ENCODE results near the gene KCNJ10. TPM values are rescaled to one million over a fixed set of nuclear protein-coding genes. Genes with fewer than 3 reads are reported as not detected.

KCNJ10 gene
- total RNA-seq, 1 donor from 2014 or later = 0.27 TPM

DNA sequence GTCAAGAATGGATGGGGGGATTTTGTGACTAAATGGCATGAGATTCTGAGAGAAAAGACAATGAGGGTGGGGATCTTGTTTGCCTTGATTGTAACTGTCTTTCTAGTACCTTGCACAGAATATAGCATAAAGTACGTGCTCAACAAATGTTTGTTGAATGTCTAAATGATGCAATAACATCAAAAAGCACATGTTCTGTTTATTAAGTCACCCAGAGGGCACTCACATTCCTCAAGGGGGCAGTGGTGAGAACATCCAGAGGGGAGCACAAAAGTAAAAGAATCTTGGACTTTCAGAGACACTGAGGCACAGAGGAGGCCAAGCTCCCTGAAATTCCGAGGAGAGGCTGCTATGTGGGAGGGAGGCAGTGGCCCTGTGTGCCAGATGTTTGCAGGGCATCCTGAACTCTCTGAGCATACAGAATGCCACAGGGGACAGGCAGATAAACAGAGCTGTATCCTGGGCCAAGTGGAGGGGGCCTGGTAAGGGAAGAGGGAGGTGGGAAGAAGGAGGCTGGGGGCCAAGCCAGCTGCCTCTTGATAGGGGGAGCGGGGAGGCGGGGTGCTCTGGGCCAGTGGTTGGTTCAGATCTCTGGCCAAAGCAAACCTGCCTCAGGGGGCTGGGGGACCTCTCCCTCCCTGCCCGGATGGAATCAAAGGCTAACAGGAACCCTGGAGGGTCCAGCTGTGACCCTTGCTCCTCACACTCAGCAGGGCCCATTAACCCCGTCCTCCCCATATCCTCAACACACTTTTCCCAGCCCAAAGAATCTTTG lies 39.1 kb upstream of the KCNJ10 start:
- Mint-ChIP-seq H3K27ac (ENCODE audit: unreplicated experiment) (peak overlapping the region; percentile 65), H3K9me3 (ENCODE audit: unreplicated experiment) (peaks cover 4% of the 10 kb centered on the region), H3K4me3 (ENCODE audit: unreplicated experiment) (no peak overlapping the region), H3K4me1 (ENCODE audit: low read depth, unreplicated experiment) (peaks cover 17% of the 10 kb centered on the region), H3K27me3 (ENCODE audit: low read depth, unreplicated experiment) (peaks cover 24% of the 10 kb centered on the region), H3K36me3 (ENCODE audit: low read depth, unreplicated experiment) (no peaks in the 10 kb centered on the region)
- peak; percentile 66 for TF ChIP-seq CTCF (IDR thresholded peaks at IDR 0.05; ENCODE audit: insufficient read depth, low read depth, low read length)
- no peak for TF ChIP-seq EZH2 (IDR thresholded peaks at IDR 0.05; ENCODE audit: insufficient read depth, low read length)
- Histone ChIP-seq H3K36me3 (ENCODE audit: insufficient read depth, low read length) (no peaks in the 10 kb centered on the region), H3K4me1 (ENCODE audit: insufficient read depth, low read length) (no peaks in the 10 kb centered on the region), H3K9me3 (ENCODE audit: insufficient read depth, low read depth, low read length) (no peaks in the 10 kb centered on the region), H3K9ac (ENCODE audit: low read length) (no peak overlapping the region), H4K20me1 (ENCODE audit: insufficient read depth, low read length) (no peaks in the 10 kb centered on the region), H3K4me3 (ENCODE audit: insufficient read depth, low read depth, low read length) (no peak overlapping the region), H3K27ac (ENCODE audit: low read depth, low read length) (no peak overlapping the region), H3K27me3 (ENCODE audit: insufficient read depth, low read length) (peaks cover 19% of the 10 kb centered on the region), H3K4me2 (ENCODE audit: low read length) (no peak overlapping the region), H2AFZ (ENCODE audit: low read depth, low read length) (no peak overlapping the region), H3K79me2 (ENCODE audit: insufficient read depth, low read length) (no peaks in the 10 kb centered on the region)
- DNase-seq (ENCODE audit: low read depth) (peak; percentile 22), FAIRE-seq (no peak)

- Histone ChIP-seq H3K79me2 (ENCODE audit: insufficient read depth, low read length) (no peaks in the 10 kb centered on the region), H3K4me1 (ENCODE audit: insufficient read depth, low read length) (no peaks in the 10 kb centered on the region), H3K36me3 (ENCODE audit: insufficient read depth, low read length) (no peaks in the 10 kb centered on the region), H3K27me3 (ENCODE audit: insufficient read depth, low read length) (peaks cover 16% of the 10 kb centered on the region), H3K27ac (ENCODE audit: low read depth, low read length) (no peak overlapping the region), H3K9ac (ENCODE audit: low read length) (no peak overlapping the region), H3K4me3 (ENCODE audit: insufficient read depth, low read depth, low read length) (no peak overlapping the region), H2AFZ (ENCODE audit: low read depth, low read length) (no peak overlapping the region), H3K9me3 (ENCODE audit: insufficient read depth, low read depth, low read length) (no peaks in the 10 kb centered on the region), H3K4me2 (ENCODE audit: low read length) (no peak overlapping the region), H4K20me1 (ENCODE audit: insufficient read depth, low read length) (no peaks in the 10 kb centered on the region)
- Mint-ChIP-seq H3K27me3 (ENCODE audit: low read depth, unreplicated experiment) (peaks cover 19% of the 10 kb centered on the region), H3K36me3 (ENCODE audit: low read depth, unreplicated experiment) (no peaks in the 10 kb centered on the region), H3K27ac (ENCODE audit: unreplicated experiment) (no peak overlapping the region), H3K4me3 (ENCODE audit: unreplicated experiment) (no peak overlapping the region), H3K4me1 (ENCODE audit: low read depth, unreplicated experiment) (peaks cover 27% of the 10 kb centered on the region), H3K9me3 (ENCODE audit: unreplicated experiment) (peaks cover 2% of the 10 kb centered on the region)
- DNase-seq (ENCODE audit: low read depth) (no peak), FAIRE-seq (no peak)
- no peak for TF ChIP-seq EZH2 (IDR thresholded peaks at IDR 0.05; ENCODE audit: insufficient read depth, low read length)
- no peak for TF ChIP-seq CTCF (IDR thresholded peaks at IDR 0.05; ENCODE audit: insufficient read depth, low read depth, low read length)
These were observed 37.6 kb upstream of the KCNJ10 start for GRCh38 chr1:160107512-160107911.

- Mint-ChIP-seq H3K4me3 (ENCODE audit: unreplicated experiment) (no peak overlapping the region), H3K27me3 (ENCODE audit: low read depth, unreplicated experiment) (peaks cover 12% of the 10 kb centered on the region), H3K36me3 (ENCODE audit: low read depth, unreplicated experiment) (no peaks in the 10 kb centered on the region), H3K27ac (ENCODE audit: unreplicated experiment) (no peak overlapping the region), H3K9me3 (ENCODE audit: unreplicated experiment) (peaks cover 2% of the 10 kb centered on the region), H3K4me1 (ENCODE audit: low read depth, unreplicated experiment) (peaks cover 32% of the 10 kb centered on the region)
- Histone ChIP-seq H3K9me3 (ENCODE audit: insufficient read depth, low read depth, low read length) (no peaks in the 10 kb centered on the region), H3K27me3 (ENCODE audit: insufficient read depth, low read length) (peaks cover 10% of the 10 kb centered on the region), H3K79me2 (ENCODE audit: insufficient read depth, low read length) (no peaks in the 10 kb centered on the region), H2AFZ (ENCODE audit: low read depth, low read length) (no peak overlapping the region), H3K4me2 (ENCODE audit: low read length) (no peak overlapping the region), H3K4me3 (ENCODE audit: insufficient read depth, low read depth, low read length) (no peak overlapping the region), H4K20me1 (ENCODE audit: insufficient read depth, low read length) (no peaks in the 10 kb centered on the region), H3K27ac (ENCODE audit: low read depth, low read length) (no peak overlapping the region), H3K9ac (ENCODE audit: low read length) (no peak overlapping the region), H3K4me1 (ENCODE audit: insufficient read depth, low read length) (peaks cover 6% of the 10 kb centered on the region), H3K36me3 (ENCODE audit: insufficient read depth, low read length) (no peaks in the 10 kb centered on the region)
- no peak for DNase-seq (ENCODE audit: low read depth)
- FAIRE-seq = no peak
- no peak for TF ChIP-seq CTCF (IDR thresholded peaks at IDR 0.05; ENCODE audit: insufficient read depth, low read depth, low read length)
- no peak for TF ChIP-seq EZH2 (IDR thresholded peaks at IDR 0.05; ENCODE audit: insufficient read depth, low read length)
These were observed 35.2 kb upstream of the KCNJ10 start for GRCh38 chr1:160105155-160105554.

Data from astrocyte (in vitro differentiated cells and primary cell).